GM18519 (cell line): ENCODE data around the gene ABCC10.
A peak's percentile ranks its signal among the peaks of the same experiment; 100 is the strongest.
"Not testable (repeated sequence)": the region's sequence is repeated elsewhere in the genome, so short reads cannot be mapped to it uniquely, and the experiment has no call there.

ENCODE experiments used
- ATAC-seq: cut with Tn5 transposase; IDR thresholded peaks from one replicate; pipeline ENCODE4 v1.9.1; 2021; ENCODE audit warnings: mild to moderate bottlenecking, moderate library complexity; ENCODE audit not compliant: unreplicated experiment, low FRiP score

The ABCC10 gene

GRCh38 chr6:43427406-43428111, at the start of gene ABCC10:
ABCC10 (plus strand) TSS chr6:43427541; CDS start chr6:43427979, 438 bp downstream.
- ATAC-seq: peak; percentile 82

GRCh38 chr6:43377710-43378229, 49.6 kb upstream of the ABCC10 start:
- no peak for ATAC-seq

- no peak for ATAC-seq
Measured at GRCh38 chr6:43378631-43379030, 48.7 kb upstream of the ABCC10 start.

- not testable (repeated sequence) for ATAC-seq
Measured at GRCh38 chr6:43380858-43381257, 46.5 kb upstream of the ABCC10 start.

- no peak for ATAC-seq
Measured at GRCh38 chr6:43383021-43383667, 44.2 kb upstream of the ABCC10 start.

- ATAC-seq: no peak
Measured at GRCh38 chr6:43386492-43386891, 40.8 kb upstream of the ABCC10 start.

- ATAC-seq: no peak
Measured at GRCh38 chr6:43389730-43390295, 37.5 kb upstream of the ABCC10 start.

- not testable (repeated sequence) for ATAC-seq
Measured at GRCh38 chr6:43390753-43391439, 36.4 kb upstream of the ABCC10 start.

GRCh38 chr6:43391440-43392031, 35.8 kb upstream of the ABCC10 start:
- no peak for ATAC-seq

GRCh38 chr6:43393133-43393532, 34.2 kb upstream of the ABCC10 start:
- ATAC-seq: not testable (repeated sequence)

- no peak for ATAC-seq
Measured at GRCh38 chr6:43393602-43394001, 33.7 kb upstream of the ABCC10 start.

- no peak for ATAC-seq
Measured at GRCh38 chr6:43394982-43395381, 32.4 kb upstream of the ABCC10 start.

GRCh38 chr6:43395776-43396175, 31.6 kb upstream of the ABCC10 start:
- ATAC-seq: no peak

GRCh38 chr6:43396408-43397149, 30.8 kb upstream of the ABCC10 start:
- ATAC-seq: no peak

GRCh38 chr6:43399932-43400487, 27.3 kb upstream of the ABCC10 start:
- ATAC-seq: no peak

- no peak for ATAC-seq
Measured at GRCh38 chr6:43401730-43402129, 25.6 kb upstream of the ABCC10 start.

GRCh38 chr6:43402820-43403219, 24.5 kb upstream of the ABCC10 start:
- ATAC-seq: no peak

GRCh38 chr6:43405354-43405753, 22.0 kb upstream of the ABCC10 start:
- ATAC-seq: no peak

GRCh38 chr6:43407296-43407695, 20.0 kb upstream of the ABCC10 start:
- ATAC-seq: no peak

GRCh38 chr6:43408259-43408658, 19.1 kb upstream of the ABCC10 start:
- ATAC-seq: no peak
